ENCODE results near the gene PRM1. TPM values are rescaled to one million over a fixed set of nuclear protein-coding genes. Genes with fewer than 3 reads are reported as not detected.

PRM1 gene
- total RNA-seq, 1 donor from 2014 or later = not detected

DNA sequence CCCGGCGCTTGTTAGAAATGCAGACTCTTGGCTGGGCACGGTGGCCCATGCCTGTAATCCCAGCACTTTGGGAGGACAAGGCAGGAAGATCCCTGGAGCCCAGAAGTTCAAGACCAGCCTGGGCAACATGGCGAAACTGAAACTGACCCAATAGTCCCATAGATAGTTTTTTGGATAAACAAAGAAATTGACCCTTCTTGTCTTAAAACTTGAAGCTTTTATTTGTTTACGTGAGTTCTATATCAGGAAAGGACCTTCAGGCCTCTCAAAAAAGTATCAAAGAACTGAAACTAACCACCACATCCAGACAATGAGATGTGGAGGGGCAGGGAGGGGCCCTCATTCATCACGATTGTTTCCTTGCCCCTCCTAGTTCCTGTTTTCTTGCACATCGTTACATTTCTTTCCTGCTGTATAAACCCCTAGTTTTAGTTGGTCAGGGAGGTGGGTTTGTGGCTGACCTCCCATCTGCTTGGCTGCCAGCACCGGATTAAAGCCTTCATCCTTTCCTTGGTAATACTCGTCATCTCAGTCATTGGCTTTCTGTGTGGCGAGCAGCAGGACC is 29.9 kb upstream of the PRM1 start:
- H3K4me1 ChIP-seq = no peaks in the 10 kb centered on the region
- no peaks in the 10 kb centered on the region for H3K27me3 ChIP-seq
- TF ChIP-seq, protein P1, sequence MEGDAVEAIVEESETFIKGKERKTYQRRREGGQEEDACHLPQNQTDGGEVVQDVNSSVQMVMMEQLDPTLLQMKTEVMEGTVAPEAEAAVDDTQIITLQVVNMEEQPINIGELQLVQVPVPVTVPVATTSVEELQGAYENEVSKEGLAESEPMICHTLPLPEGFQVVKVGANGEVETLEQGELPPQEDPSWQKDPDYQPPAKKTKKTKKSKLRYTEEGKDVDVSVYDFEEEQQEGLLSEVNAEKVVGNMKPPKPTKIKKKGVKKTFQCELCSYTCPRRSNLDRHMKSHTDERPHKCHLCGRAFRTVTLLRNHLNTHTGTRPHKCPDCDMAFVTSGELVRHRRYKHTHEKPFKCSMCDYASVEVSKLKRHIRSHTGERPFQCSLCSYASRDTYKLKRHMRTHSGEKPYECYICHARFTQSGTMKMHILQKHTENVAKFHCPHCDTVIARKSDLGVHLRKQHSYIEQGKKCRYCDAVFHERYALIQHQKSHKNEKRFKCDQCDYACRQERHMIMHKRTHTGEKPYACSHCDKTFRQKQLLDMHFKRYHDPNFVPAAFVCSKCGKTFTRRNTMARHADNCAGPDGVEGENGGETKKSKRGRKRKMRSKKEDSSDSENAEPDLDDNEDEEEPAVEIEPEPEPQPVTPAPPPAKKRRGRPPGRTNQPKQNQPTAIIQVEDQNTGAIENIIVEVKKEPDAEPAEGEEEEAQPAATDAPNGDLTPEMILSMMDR (IDR thresholded peaks at IDR 0.05) = no peak
- H3K36me3 ChIP-seq = no peaks in the 10 kb centered on the region
- intact Hi-C loops (cut with DNase I) = no loop called here
- H3K9me3 ChIP-seq = no peaks in the 10 kb centered on the region
- no peak overlapping the region for H3K4me3 ChIP-seq
- DNase-seq (ENCODE audit: low spot score in 2 of 2) = no peak
- no peak overlapping the region for H3K27ac ChIP-seq

GRCh38 chr16:11310634-11310977 is 29.5 kb upstream of the PRM1 start:
- TF ChIP-seq, protein P1 (IDR thresholded peaks at IDR 0.05) = no peak
- Histone ChIP-seq H3K27me3 (no peaks in the 10 kb centered on the region), H3K4me1 (no peaks in the 10 kb centered on the region), H3K27ac (no peak overlapping the region), H3K9me3 (no peaks in the 10 kb centered on the region), H3K36me3 (no peaks in the 10 kb centered on the region), H3K4me3 (no peak overlapping the region)
- no peak for DNase-seq (ENCODE audit: low spot score in 2 of 2)
- intact Hi-C loops (cut with DNase I) = no loop called here

DNA sequence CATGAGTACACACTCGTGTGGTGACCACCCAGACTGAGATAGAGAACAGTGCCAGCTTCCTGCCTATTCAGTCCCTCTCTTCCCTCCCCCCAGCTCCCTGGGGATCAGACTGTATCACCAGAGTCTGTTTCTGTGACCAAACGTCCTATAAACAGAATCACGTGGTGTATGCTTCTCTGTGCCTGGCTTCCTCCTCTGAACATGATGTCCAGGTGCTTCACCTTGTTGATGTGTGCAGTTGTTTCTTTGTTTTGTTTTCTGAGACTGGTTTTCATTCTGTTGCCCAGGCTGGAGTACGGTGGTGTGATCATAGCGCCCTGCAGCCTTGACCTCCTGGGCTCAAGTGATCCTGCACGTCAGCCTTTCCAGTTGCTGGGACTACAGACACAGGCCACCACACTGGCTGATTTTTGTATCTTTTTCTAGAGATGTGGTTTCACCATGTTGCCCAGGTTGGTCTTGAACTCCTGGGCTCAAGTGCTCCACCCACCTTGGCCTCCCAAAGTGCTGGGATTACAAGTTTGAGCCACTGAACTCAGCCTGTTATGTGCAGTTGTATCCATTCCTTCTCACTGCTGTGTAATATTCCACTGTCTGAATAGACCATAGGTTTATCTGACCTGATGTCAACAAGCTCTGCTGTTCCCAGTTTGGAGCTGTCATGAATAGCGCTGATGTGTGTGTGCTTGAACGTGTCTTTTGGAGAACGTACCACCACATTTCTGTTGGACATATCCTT is 28.9 kb upstream of the PRM1 start:
- no peak overlapping the region for H3K27ac ChIP-seq
- H3K9me3 ChIP-seq = no peaks in the 10 kb centered on the region

GRCh38 chr16:11308493-11309283 is 27.6 kb upstream of the PRM1 start:
- no peak for DNase-seq (ENCODE audit: low spot score in 2 of 2)
- no peaks in the 10 kb centered on the region for H3K9me3 ChIP-seq
- intact Hi-C loops (cut with DNase I) = no loop called here
- no peaks in the 10 kb centered on the region for H3K4me1 ChIP-seq
- no peaks in the 10 kb centered on the region for H3K36me3 ChIP-seq
- H3K27ac ChIP-seq = no peak overlapping the region
- TF ChIP-seq, protein P1 (IDR thresholded peaks at IDR 0.05) = no peak
- no peaks in the 10 kb centered on the region for H3K27me3 ChIP-seq
- no peak overlapping the region for H3K4me3 ChIP-seq

More for the DNA sequence above, 28.9 kb upstream of the PRM1 start:
- Histone ChIP-seq H3K36me3 (no peaks in the 10 kb centered on the region), H3K4me1 (no peaks in the 10 kb centered on the region), H3K4me3 (no peak overlapping the region), H3K27me3 (no peaks in the 10 kb centered on the region)
- intact Hi-C loops (cut with DNase I) = no loop called here
- no peak for DNase-seq (ENCODE audit: low spot score in 2 of 2)
- TF ChIP-seq, protein P1 (IDR thresholded peaks at IDR 0.05) = no peak

GRCh38 chr16:11307639-11308492 is 26.7 kb upstream of the PRM1 start:
- H3K27me3 ChIP-seq = no peaks in the 10 kb centered on the region
- no peak overlapping the region for H3K27ac ChIP-seq
- intact Hi-C loops (cut with DNase I) = no loop called here
- no peak for DNase-seq (ENCODE audit: low spot score in 2 of 2)
- H3K36me3 ChIP-seq = no peaks in the 10 kb centered on the region
- TF ChIP-seq, protein P1 (IDR thresholded peaks at IDR 0.05) = no peak
- H3K9me3 ChIP-seq = no peaks in the 10 kb centered on the region
- no peak overlapping the region for H3K4me3 ChIP-seq
- no peaks in the 10 kb centered on the region for H3K4me1 ChIP-seq

Data from ascending aorta (tissue), 2 donors.